Omental fat pad (tissue), 4 donors: ENCODE data around the gene RIPOR3. TPM values are rescaled to one million over a fixed set of nuclear protein-coding genes. Genes with fewer than 3 reads are reported as not detected.

Experiments used
- ATAC-seq: fragments of 150-250 bp; one replicate; pipeline ENCODE4 v1.9.1; 2016; ENCODE audit warnings: mild to moderate bottlenecking, moderate library complexity; ENCODE audit not compliant: low FRiP score
- DNase-seq: peaks from one replicate; pipeline ENCODE4 v3.0.0-alpha.2; 2019; ENCODE audit warnings: low spot score
- CTCF ChIP-seq, 3 donors: fragments of 450-650 bp; IDR thresholded peaks; one replicate each; pipeline ENCODE4 v1.5.1; 2016 to 2017; ENCODE audit warnings: antibody characterized with exemption in 3 of 3, mild to moderate bottlenecking in 3 of 3, moderate library complexity in 2 of 3
- small RNA-seq: library from RNA; depleted of rRNA; stranded (forward); fragments of <200 nt; gene quantifications from one replicate; pipeline ENCODE3, GENCODE V24; 2016
- total RNA-seq, 4 donors: library from RNA; depleted of rRNA; stranded (reverse); fragments of >200 nt; gene quantifications; one replicate each; pipeline ENCODE4 v1.1.0, GENCODE V29; 2016

The RIPOR3 gene
- total RNA-seq, 4 donors from 2014 or later = 7.8 to 81.8 (median 16.6) TPM

- no peak for TF ChIP-seq CTCF (IDR thresholded peaks at IDR 0.05)
- ATAC-seq (no peak), DNase-seq (no peak)
Measured at GRCh38 chr20:50537546-50538201, 153.7 kb downstream of the RIPOR3 start.

- no peak for TF ChIP-seq CTCF (IDR thresholded peaks at IDR 0.05)
- DNase-seq = no peak
- ATAC-seq = no peak
Measured at GRCh38 chr20:50536333-50536732, 155.0 kb downstream of the RIPOR3 start.

Small RNA genes within 50 kb of the gene (small RNA-seq; reads per million reads assigned to genes)
- gene MIR1302-5 (not detected), gene MIR645 (not detected), gene RF00019 (not detected)

Other genes starting within 250 kb of the RIPOR3 start
- 100 to 1,000 TPM in 1 of 4 donors, 10 to 100 TPM in 3; 22.2 to 107 (median 42.7) TPM for gene PTPN1, start 181.2 kb downstream of the RIPOR3 start, total RNA-seq
- 10 to 100 TPM in 1 of 4 donors, 1 to 10 TPM in 3; 1.1 to 20.5 (median 5.9) TPM for gene PARD6B, start 40.0 kb upstream of the RIPOR3 start, total RNA-seq
- gene BCAS4, start 103.5 kb upstream of the RIPOR3 start, total RNA-seq = 1 to 10 TPM; 1.4 to 6.5 (median 3.1) TPM
- gene ADNP, start 239.9 kb upstream of the RIPOR3 start, total RNA-seq = 10 to 100 TPM; 42.2 to 65.9 (median 47.3) TPM